Measurements from ENCODE around the gene MYEF2.

Gene MYEF2, protein sequence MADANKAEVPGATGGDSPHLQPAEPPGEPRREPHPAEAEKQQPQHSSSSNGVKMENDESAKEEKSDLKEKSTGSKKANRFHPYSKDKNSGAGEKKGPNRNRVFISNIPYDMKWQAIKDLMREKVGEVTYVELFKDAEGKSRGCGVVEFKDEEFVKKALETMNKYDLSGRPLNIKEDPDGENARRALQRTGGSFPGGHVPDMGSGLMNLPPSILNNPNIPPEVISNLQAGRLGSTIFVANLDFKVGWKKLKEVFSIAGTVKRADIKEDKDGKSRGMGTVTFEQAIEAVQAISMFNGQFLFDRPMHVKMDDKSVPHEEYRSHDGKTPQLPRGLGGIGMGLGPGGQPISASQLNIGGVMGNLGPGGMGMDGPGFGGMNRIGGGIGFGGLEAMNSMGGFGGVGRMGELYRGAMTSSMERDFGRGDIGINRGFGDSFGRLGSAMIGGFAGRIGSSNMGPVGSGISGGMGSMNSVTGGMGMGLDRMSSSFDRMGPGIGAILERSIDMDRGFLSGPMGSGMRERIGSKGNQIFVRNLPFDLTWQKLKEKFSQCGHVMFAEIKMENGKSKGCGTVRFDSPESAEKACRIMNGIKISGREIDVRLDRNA

DNA sequence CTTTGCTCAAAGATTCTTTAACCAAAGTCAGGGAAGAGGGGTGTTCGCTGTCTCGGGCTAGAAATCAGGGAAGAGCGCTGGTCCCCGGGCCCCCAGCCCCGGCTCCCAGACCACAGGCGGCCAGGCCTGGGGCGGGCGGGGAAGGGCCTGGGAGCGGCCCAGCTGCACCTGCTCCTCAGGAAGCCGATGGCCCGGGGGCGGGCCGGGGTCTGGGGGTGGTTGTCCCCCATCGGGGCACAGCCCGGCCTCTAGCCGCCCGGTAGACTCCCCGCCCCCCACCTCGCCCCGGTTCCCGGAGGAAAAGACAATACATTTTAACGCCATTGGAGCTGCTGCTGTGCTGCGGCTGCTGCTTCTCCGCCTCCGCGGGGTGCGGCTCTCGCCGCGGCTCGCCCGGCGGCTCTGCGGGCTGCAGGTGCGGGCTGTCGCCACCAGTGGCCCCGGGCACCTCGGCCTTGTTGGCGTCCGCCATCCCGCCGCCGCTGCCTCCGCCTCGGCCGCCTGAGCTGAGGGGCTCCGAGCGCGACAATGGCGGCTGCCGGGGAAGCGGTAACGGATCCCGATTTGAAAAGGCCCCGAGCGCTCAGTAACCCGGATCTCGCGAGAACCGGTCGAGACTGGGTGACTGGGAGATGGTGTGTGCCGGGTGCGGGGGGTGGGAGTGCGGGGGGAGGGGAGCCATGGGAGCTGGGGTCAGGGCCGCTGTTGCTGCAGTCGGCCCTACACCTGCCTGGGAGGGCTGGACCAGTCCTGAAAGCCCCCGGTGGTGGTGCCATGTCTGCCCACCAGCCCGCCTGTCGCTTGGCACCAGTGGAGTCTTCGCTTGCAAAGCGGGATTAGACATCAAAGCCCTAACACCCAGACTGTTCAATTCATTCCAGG, at the start of gene MYEF2:
Gene MYEF2 (minus strand): TSS at position 530 of the 882 bp plus-strand sequence. CDS start 58 bp downstream, at position 472.
- Histone ChIP-seq H3K27ac (ENCODE audit: low read length) (no peak within 1 kb of the TSS), H3K27me3 (ENCODE audit: control insufficient read depth, insufficient read depth, low read length) (no peaks in the 10 kb centered on the region), H3K4me1 (ENCODE audit: control insufficient read depth, insufficient read depth, low read length) (no peaks in the 10 kb centered on the region), H3K4me3 (ENCODE audit: low read length) (peak within 1 kb of the TSS; percentile 99), H3K9me3 (ENCODE audit: control insufficient read depth, insufficient read depth, low read length) (no peaks in the 10 kb centered on the region), H3K36me3 (ENCODE audit: control insufficient read depth, insufficient read depth, low read length) (no peaks in the 10 kb centered on the region)
- no CpG with 5 or more reads among the region's 71 CpGs for WGBS (ENCODE audit: insufficient coverage, insufficient read length)
- DNase-seq (ENCODE audit: low read depth, low spot score), result peak; percentile 55

DNA sequence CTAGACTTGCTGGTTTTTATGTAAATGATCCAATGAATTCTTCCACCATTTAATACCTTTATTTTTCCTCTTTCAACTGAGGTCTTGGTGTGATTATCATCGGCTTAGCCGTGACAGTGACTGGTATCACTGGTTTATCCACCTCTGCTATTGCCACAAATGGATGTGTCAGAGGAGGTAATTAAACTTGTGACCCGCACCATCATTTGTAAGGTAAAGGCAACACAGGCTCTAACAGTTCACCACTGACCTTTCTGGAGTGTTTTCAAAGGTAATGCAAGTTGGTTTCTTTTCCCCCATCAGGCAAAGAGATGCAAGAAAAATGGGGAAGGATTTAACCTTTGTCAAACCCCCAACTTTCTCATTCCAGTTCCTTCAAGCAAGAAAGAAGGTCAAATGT, 47.7 kb upstream of the MYEF2 start:
- no CpG with 5 or more reads among the region's 3 CpGs for WGBS (ENCODE audit: insufficient coverage, insufficient read length)
- no peaks in the 10 kb centered on the region for H3K4me1 ChIP-seq (ENCODE audit: control insufficient read depth, insufficient read depth, low read length)
- H3K9me3 ChIP-seq (ENCODE audit: control insufficient read depth, insufficient read depth, low read length), result no peaks in the 10 kb centered on the region
- no peak overlapping the region for H3K4me3 ChIP-seq (ENCODE audit: low read length)
- no peaks in the 10 kb centered on the region for H3K36me3 ChIP-seq (ENCODE audit: control insufficient read depth, insufficient read depth, low read length)
- H3K27ac ChIP-seq (ENCODE audit: low read length), result no peak overlapping the region
- H3K27me3 ChIP-seq (ENCODE audit: control insufficient read depth, insufficient read depth, low read length), result no peaks in the 10 kb centered on the region
- DNase-seq (ENCODE audit: low read depth, low spot score), result no peak

DNA sequence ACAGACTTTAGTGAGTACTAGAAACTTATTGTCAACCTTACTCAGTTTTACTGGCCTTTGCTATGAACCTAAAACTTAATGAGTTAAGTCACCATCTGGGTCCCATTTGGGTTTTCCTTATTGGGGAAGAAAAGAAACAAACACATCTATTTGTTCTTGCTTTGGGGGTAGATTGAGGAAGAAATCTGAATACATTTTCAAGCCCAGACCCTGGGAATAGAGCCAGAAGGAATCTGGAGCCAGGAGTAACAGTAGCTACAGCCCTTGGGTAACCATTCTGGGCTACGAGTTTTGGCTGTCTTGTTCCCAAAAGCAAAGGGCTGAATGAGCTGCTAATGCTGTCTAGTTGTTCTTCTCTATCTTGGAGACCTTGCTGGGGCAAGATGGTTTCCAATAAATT, 44.5 kb upstream of the MYEF2 start:
- Histone ChIP-seq H3K4me1 (ENCODE audit: control insufficient read depth, insufficient read depth, low read length) (no peaks in the 10 kb centered on the region), H3K36me3 (ENCODE audit: control insufficient read depth, insufficient read depth, low read length) (no peaks in the 10 kb centered on the region), H3K27me3 (ENCODE audit: control insufficient read depth, insufficient read depth, low read length) (no peaks in the 10 kb centered on the region), H3K9me3 (ENCODE audit: control insufficient read depth, insufficient read depth, low read length) (no peaks in the 10 kb centered on the region), H3K4me3 (ENCODE audit: low read length) (no peak overlapping the region), H3K27ac (ENCODE audit: low read length) (no peak overlapping the region)
- no CpG with 5 or more reads among the region's 1 CpG for WGBS (ENCODE audit: insufficient coverage, insufficient read length)
- DNase-seq (ENCODE audit: low read depth, low spot score), result no peak

DNA sequence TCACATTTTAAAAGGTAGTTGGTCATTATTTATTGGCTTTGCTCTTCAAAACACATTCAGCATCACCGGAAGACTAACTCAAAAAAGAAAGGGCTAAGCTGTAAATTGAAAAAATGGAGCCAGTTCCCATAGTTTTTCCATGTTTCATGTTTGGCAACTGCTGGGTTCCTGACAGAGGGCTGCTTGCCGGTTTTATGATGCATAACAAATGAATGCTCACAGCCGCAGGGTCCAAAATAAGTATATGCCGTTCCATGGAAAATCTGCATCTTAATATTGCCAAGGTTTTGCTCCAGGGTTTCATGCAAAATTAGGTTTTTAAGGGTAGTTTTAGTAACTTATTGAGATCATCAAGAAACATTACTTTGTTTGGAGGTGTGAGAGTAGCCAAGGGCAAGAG, 43.8 kb upstream of the MYEF2 start:
- Histone ChIP-seq H3K27ac (ENCODE audit: low read length) (no peak overlapping the region), H3K27me3 (ENCODE audit: control insufficient read depth, insufficient read depth, low read length) (no peaks in the 10 kb centered on the region), H3K4me1 (ENCODE audit: control insufficient read depth, insufficient read depth, low read length) (no peaks in the 10 kb centered on the region), H3K4me3 (ENCODE audit: low read length) (no peak overlapping the region), H3K9me3 (ENCODE audit: control insufficient read depth, insufficient read depth, low read length) (no peaks in the 10 kb centered on the region), H3K36me3 (ENCODE audit: control insufficient read depth, insufficient read depth, low read length) (no peaks in the 10 kb centered on the region)
- DNase-seq (ENCODE audit: low read depth, low spot score), result no peak
- WGBS (ENCODE audit: insufficient coverage, insufficient read length), result no CpG with 5 or more reads among the region's 4 CpGs

DNA sequence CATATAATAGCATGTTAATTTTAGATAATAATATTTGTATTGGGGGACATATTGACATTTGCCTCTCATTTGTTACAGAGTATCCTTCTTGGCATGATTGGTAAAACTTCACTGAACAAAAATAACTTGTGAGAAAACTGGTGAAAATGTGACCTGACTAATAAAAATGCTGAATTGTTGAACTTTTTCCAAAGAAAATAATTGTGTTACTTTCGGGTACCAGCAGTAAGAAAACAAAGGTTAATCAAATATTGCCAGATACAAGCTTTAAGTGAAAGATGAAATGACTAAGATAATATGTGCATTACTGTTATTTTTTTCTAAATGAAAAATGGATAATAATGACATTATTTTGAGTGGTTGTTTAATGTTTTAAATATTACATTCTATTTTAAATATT, 43.2 kb upstream of the MYEF2 start:
- no peak for DNase-seq (ENCODE audit: low read depth, low spot score)
- H3K27me3 ChIP-seq (ENCODE audit: control insufficient read depth, insufficient read depth, low read length), result no peaks in the 10 kb centered on the region
- H3K9me3 ChIP-seq (ENCODE audit: control insufficient read depth, insufficient read depth, low read length), result no peaks in the 10 kb centered on the region
- H3K27ac ChIP-seq (ENCODE audit: low read length), result no peak overlapping the region
- no peaks in the 10 kb centered on the region for H3K36me3 ChIP-seq (ENCODE audit: control insufficient read depth, insufficient read depth, low read length)
- no peak overlapping the region for H3K4me3 ChIP-seq (ENCODE audit: low read length)
- H3K4me1 ChIP-seq (ENCODE audit: control insufficient read depth, insufficient read depth, low read length), result no peaks in the 10 kb centered on the region
- no CpG with 5 or more reads among the region's 1 CpG for WGBS (ENCODE audit: insufficient coverage, insufficient read length)

DNA sequence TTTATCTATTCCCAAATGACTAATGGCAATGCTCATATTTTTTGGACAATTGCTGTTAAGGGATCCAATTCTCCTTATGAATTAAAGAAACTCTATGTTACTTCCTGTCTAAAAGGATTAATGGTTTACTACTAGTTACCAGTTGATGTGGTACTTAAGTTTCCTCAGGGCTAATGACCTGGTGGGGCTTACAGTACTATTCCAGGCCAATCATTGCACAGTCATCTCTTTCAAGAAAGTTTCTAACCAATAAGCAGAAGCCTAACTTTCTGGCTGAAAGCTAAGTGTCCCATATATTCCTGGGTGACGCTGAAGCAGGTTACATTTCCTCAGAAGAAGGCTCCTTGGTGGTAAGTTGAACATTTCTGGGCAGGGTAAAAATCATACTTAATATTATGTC, 27.9 kb upstream of the MYEF2 start, which contains the start of gene SLC12A1:
Gene SLC12A1 (plus strand): TSS at position 322 of the 400 bp plus-strand sequence. CDS start 1,418 bp downstream, outside the sequence.
- Histone ChIP-seq H3K9me3 (ENCODE audit: control insufficient read depth, insufficient read depth, low read length) (no peaks in the 10 kb centered on the region), H3K36me3 (ENCODE audit: control insufficient read depth, insufficient read depth, low read length) (no peaks in the 10 kb centered on the region), H3K4me3 (ENCODE audit: low read length) (no peak within 1 kb of the TSS), H3K4me1 (ENCODE audit: control insufficient read depth, insufficient read depth, low read length) (no peaks in the 10 kb centered on the region), H3K27me3 (ENCODE audit: control insufficient read depth, insufficient read depth, low read length) (no peaks in the 10 kb centered on the region), H3K27ac (ENCODE audit: low read length) (no peak within 1 kb of the TSS)
- DNase-seq (ENCODE audit: low read depth, low spot score), result no peak
- WGBS (ENCODE audit: insufficient coverage, insufficient read length), result no CpG with 5 or more reads among the region's 1 CpG

DNA sequence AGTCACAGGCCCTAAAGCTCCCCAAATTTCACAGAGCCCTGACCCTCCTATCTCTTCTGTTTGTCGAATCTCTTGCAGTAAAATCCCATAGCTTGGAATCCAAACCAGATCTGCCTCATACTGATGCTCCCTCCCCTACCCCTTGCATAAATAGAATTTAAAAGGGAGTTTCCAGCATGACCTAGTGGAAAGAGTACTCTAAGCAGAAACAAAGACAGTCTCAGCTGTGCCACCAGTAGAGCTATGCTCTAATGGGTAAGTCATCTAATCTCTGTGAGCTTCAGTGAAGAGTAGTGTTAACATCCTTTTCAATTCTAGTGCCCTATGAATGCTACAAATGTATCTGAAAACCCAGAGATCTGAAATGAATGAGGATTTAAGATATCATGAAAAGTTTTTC, 24.0 kb upstream of the MYEF2 start:
- H3K27me3 ChIP-seq (ENCODE audit: control insufficient read depth, insufficient read depth, low read length), result no peaks in the 10 kb centered on the region
- H3K4me3 ChIP-seq (ENCODE audit: low read length), result no peak overlapping the region
- H3K9me3 ChIP-seq (ENCODE audit: control insufficient read depth, insufficient read depth, low read length), result no peaks in the 10 kb centered on the region
- H3K27ac ChIP-seq (ENCODE audit: low read length), result no peak overlapping the region
- no peak for DNase-seq (ENCODE audit: low read depth, low spot score)
- no CpG with 5 or more reads among the region's 1 CpG for WGBS (ENCODE audit: insufficient coverage, insufficient read length)
- no peaks in the 10 kb centered on the region for H3K36me3 ChIP-seq (ENCODE audit: control insufficient read depth, insufficient read depth, low read length)
- no peaks in the 10 kb centered on the region for H3K4me1 ChIP-seq (ENCODE audit: control insufficient read depth, insufficient read depth, low read length)

DNA sequence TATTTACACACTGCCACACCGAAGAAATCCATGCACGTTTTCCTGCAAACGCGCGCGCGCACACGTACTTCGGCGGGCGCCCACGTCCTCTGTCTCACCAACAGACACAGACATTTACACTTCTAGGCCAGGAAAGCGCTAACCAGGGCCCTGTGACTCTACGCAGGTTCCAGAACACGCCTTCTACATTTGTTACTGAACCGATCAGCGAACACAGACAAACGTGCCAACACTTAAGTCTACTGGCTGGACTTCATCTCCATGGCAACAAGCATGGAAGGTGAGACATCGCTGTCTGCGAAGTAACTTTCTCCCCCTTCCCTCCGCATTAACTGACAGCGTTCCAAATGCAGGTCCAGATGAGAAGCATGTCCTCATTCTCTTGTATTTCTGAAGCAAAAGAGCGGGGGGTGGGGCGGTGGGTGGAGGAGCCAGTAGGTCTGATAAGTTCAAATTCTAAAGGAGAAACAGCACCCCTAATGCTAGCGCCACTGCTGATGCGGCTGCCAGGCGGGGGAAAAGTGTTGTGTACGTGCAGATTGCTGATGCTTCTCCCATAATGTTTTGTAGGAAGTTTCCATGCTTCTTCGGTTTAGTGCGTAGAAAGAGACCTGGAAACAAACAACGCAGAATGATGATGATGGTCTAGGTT, 13.6 kb upstream of the MYEF2 start, which contains the start of gene CTXN2:
Gene CTXN2 (plus strand): TSS at position 92 of the 652 bp plus-strand sequence. CDS start 9,636 bp downstream, outside the sequence.
- Histone ChIP-seq H3K27me3 (ENCODE audit: control insufficient read depth, insufficient read depth, low read length) (no peaks in the 10 kb centered on the region), H3K9me3 (ENCODE audit: control insufficient read depth, insufficient read depth, low read length) (no peaks in the 10 kb centered on the region), H3K4me3 (ENCODE audit: low read length) (peak within 1 kb of the TSS; percentile 36; the same call in 1 of the 2 replicates), H3K36me3 (ENCODE audit: control insufficient read depth, insufficient read depth, low read length) (no peaks in the 10 kb centered on the region), H3K27ac (ENCODE audit: low read length) (no peak within 1 kb of the TSS), H3K4me1 (ENCODE audit: control insufficient read depth, insufficient read depth, low read length) (no peaks in the 10 kb centered on the region)
- DNase-seq (ENCODE audit: low read depth, low spot score), result no peak
- WGBS (ENCODE audit: insufficient coverage, insufficient read length), result no CpG with 5 or more reads among the region's 31 CpGs

DNA sequence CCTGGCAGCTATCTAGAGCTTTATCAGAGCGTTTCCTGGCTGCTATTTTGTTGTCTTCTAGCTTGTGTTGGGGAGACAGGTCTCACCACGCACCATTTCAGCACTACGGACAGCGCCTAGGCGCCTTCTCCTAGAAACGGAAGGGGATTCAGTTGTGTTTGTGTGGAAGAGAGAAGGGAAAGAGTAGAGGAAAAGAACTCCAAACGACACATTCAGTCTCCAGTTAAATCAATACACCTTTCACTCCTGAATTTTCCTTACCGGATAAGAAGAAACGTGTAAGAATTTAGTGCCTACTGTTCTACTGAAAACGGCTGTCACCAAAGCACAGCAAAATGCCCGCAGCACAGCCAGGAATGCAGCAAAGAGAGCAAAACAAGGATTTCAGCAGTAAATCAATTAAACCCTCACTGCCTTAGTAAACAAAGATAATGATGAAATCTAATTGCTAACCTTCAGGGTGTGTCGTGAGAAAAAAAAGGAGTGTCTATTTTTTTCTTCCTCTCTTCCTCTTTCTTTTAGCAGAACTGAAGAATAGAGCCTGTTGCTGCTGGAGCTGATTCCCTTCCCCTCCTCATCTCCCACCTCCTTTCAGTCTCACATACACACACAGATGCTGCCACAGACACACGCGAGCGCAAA, 13.0 kb upstream of the MYEF2 start:
- DNase-seq (ENCODE audit: low read depth, low spot score), result peak; percentile 76
- Histone ChIP-seq H3K36me3 (ENCODE audit: control insufficient read depth, insufficient read depth, low read length) (no peaks in the 10 kb centered on the region), H3K27ac (ENCODE audit: low read length) (no peak overlapping the region), H3K4me3 (ENCODE audit: low read length) (peak overlapping the region; percentile 36; the same call in 1 of the 2 replicates), H3K4me1 (ENCODE audit: control insufficient read depth, insufficient read depth, low read length) (no peaks in the 10 kb centered on the region), H3K27me3 (ENCODE audit: control insufficient read depth, insufficient read depth, low read length) (no peaks in the 10 kb centered on the region), H3K9me3 (ENCODE audit: control insufficient read depth, insufficient read depth, low read length) (no peaks in the 10 kb centered on the region)
- WGBS (ENCODE audit: insufficient coverage, insufficient read length), result no CpG with 5 or more reads among the region's 15 CpGs
